ENCODE results near the gene SLC5A12. TPM values are rescaled to one million over a fixed set of nuclear protein-coding genes. Genes with fewer than 3 reads are reported as not detected.

SLC5A12 gene
- total RNA-seq, 1 experiment from 2014 or later = not detected

DNA sequence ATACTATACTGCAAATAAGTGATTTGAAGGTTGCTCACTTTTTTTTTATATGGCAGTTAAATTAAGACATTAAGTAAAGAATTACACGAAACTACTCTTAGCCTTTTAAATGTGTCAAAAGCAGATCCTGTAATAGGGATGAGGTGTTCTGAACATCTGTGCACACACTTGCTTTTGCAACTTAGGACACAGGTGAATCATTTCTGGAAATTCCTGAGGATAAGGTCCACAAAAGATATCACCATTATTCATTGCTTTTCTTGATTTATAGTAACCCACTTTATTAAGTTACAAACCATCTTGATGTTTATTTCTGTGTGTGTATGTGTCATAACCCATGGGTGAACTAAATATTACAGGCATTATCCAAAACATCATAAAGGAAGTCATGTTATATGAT lies 55.9 kb downstream of the SLC5A12 start:
- Mint-ChIP-seq H3K4me1 (ENCODE audit: insufficient read depth, unreplicated experiment) (no peaks in the 10 kb centered on the region), H3K27me3 (ENCODE audit: insufficient read depth, unreplicated experiment) (peaks cover 16% of the 10 kb centered on the region), H3K4me3 (ENCODE audit: unreplicated experiment) (no peak overlapping the region), H3K9me3 (ENCODE audit: unreplicated experiment) (no peaks in the 10 kb centered on the region), H3K27ac (ENCODE audit: low read depth, unreplicated experiment) (no peak overlapping the region), H3K36me3 (ENCODE audit: insufficient read depth, unreplicated experiment) (no peaks in the 10 kb centered on the region)
- intact Hi-C loops (cut with micrococcal nuclease) = no loop called here
- no TSS peak for BruUV-seq (replicated peaks)
- no peak for DNase-seq (ENCODE audit: unreplicated experiment)
- TF ChIP-seq, protein P1, sequence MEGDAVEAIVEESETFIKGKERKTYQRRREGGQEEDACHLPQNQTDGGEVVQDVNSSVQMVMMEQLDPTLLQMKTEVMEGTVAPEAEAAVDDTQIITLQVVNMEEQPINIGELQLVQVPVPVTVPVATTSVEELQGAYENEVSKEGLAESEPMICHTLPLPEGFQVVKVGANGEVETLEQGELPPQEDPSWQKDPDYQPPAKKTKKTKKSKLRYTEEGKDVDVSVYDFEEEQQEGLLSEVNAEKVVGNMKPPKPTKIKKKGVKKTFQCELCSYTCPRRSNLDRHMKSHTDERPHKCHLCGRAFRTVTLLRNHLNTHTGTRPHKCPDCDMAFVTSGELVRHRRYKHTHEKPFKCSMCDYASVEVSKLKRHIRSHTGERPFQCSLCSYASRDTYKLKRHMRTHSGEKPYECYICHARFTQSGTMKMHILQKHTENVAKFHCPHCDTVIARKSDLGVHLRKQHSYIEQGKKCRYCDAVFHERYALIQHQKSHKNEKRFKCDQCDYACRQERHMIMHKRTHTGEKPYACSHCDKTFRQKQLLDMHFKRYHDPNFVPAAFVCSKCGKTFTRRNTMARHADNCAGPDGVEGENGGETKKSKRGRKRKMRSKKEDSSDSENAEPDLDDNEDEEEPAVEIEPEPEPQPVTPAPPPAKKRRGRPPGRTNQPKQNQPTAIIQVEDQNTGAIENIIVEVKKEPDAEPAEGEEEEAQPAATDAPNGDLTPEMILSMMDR (IDR thresholded peaks at IDR 0.05; ENCODE audit: unreplicated experiment) = no peak
- CTCF ChIA-PET = interaction anchor here (1.0 kb wide), 1 partner anchor 16 kb away, joined by 4 read pairs; no protein-coding TSS in a partner anchor
- POLR2A ChIA-PET = no interaction called here

DNA sequence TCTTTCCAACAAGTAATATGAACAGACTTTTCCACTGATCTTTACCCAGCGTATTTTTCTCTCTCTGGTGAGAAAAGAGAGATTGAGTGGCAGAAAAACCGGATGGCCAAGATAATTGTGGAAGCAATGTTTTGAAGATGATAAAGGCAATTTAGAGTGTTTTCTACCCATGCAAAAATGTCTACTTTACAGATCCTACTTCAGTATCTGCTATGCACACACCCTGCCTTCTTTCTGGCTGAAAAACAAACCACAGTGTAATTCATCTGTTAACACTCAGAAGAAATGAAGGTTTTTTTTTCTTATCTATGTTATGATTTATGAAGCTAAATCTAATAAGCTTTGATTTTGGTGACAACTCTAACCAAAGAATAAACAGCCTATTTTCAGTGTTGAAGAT lies 56.8 kb downstream of the SLC5A12 start:
- Mint-ChIP-seq H3K9me3 (ENCODE audit: unreplicated experiment) (no peaks in the 10 kb centered on the region), H3K36me3 (ENCODE audit: insufficient read depth, unreplicated experiment) (no peaks in the 10 kb centered on the region), H3K4me3 (ENCODE audit: unreplicated experiment) (no peak overlapping the region), H3K27me3 (ENCODE audit: insufficient read depth, unreplicated experiment) (peaks cover 16% of the 10 kb centered on the region), H3K27ac (ENCODE audit: low read depth, unreplicated experiment) (no peak overlapping the region), H3K4me1 (ENCODE audit: insufficient read depth, unreplicated experiment) (no peaks in the 10 kb centered on the region)
- ChIA-PET POLR2A (no interaction called here), CTCF (interaction anchor here (0.7 to 1.0 kb wide), 2 partner anchors 15 to 503 kb away, joined by 3 to 4 read pairs; no protein-coding TSS in a partner anchor)
- DNase-seq (ENCODE audit: unreplicated experiment) = no peak
- intact Hi-C loops (cut with micrococcal nuclease) = no loop called here
- BruUV-seq (replicated peaks) = no TSS peak
- TF ChIP-seq, protein P1 (IDR thresholded peaks at IDR 0.05; ENCODE audit: unreplicated experiment) = no peak

DNA sequence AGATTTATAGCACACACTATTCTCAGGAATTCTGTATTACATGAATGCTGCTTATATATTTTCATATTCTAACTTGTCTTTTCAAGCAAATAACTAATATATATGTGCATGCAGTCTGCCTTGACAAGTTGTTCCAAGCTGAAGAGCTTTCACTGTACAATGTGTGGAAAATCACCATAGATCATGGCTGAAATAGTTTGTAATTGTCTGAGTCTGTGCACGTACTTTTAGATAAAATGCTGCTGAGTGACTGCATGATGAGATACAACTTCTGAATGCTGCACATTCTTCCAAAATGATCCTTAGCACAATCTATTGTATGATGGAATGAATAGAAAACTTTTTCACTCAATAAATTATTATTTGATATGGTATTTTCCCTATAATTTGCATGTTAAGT lies 58.9 kb downstream of the SLC5A12 start:
- TF ChIP-seq, protein P1 (IDR thresholded peaks at IDR 0.05; ENCODE audit: unreplicated experiment) = no peak

DNA sequence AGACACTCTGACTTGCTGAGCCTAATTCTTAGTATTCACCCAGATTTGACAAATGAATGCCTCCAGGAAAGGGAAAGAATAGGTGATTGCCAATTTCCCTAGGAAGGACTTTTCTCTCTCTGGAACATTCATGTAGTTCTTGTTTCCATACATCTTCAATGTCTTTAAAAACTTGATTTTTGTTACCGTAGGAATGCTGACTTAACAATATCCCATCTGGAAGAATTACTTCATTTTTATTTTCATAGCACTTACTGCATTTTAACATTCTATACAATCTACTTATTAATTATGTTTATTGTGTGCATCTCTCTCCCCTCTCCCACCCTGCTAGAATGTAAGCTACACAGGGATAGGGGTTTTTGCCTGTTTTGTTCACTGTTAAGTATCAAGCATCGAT lies 66.6 kb downstream of the SLC5A12 start:
- intact Hi-C loops (cut with micrococcal nuclease) = loop anchor here (10.0 kb wide), 1 partner anchor 500 kb away; no protein-coding TSS in a partner anchor
- POLR2A ChIA-PET = no interaction called here

More for the DNA sequence above, 58.9 kb downstream of the SLC5A12 start:
- ChIA-PET CTCF (interaction anchor here (0.5 to 0.9 kb wide), 2 partner anchors 90 to 162 kb away, joined by 3 read pairs; no protein-coding TSS in a partner anchor), POLR2A (no interaction called here)
- Mint-ChIP-seq H3K4me3 (ENCODE audit: unreplicated experiment) (no peak overlapping the region), H3K27me3 (ENCODE audit: insufficient read depth, unreplicated experiment) (peaks cover 16% of the 10 kb centered on the region), H3K4me1 (ENCODE audit: insufficient read depth, unreplicated experiment) (no peaks in the 10 kb centered on the region), H3K9me3 (ENCODE audit: unreplicated experiment) (no peaks in the 10 kb centered on the region), H3K36me3 (ENCODE audit: insufficient read depth, unreplicated experiment) (no peaks in the 10 kb centered on the region), H3K27ac (ENCODE audit: low read depth, unreplicated experiment) (no peak overlapping the region)
- DNase-seq (ENCODE audit: unreplicated experiment) = no peak
- intact Hi-C loops (cut with micrococcal nuclease) = no loop called here
- no TSS peak for BruUV-seq (replicated peaks)

More for the DNA sequence above, 66.6 kb downstream of the SLC5A12 start:
- Mint-ChIP-seq H3K4me3 (ENCODE audit: unreplicated experiment) (no peak overlapping the region), H3K9me3 (ENCODE audit: unreplicated experiment) (no peaks in the 10 kb centered on the region), H3K4me1 (ENCODE audit: insufficient read depth, unreplicated experiment) (no peaks in the 10 kb centered on the region), H3K27ac (ENCODE audit: low read depth, unreplicated experiment) (no peak overlapping the region), H3K36me3 (ENCODE audit: insufficient read depth, unreplicated experiment) (no peaks in the 10 kb centered on the region), H3K27me3 (ENCODE audit: insufficient read depth, unreplicated experiment) (peaks cover 3% of the 10 kb centered on the region)
- TF ChIP-seq, protein P1 (IDR thresholded peaks at IDR 0.05; ENCODE audit: unreplicated experiment) = no peak
- CTCF ChIA-PET = interaction anchor here (0.7 to 1.1 kb wide), 2 partner anchors 82 to 358 kb away, joined by 3 to 4 read pairs; no protein-coding TSS in a partner anchor
- DNase-seq (ENCODE audit: unreplicated experiment) = no peak
- no TSS peak for BruUV-seq (replicated peaks)
